Left lobe of liver (tissue), 2 donors: Measurements from ENCODE around the gene RNF34. TPM values are rescaled to one million over a fixed set of nuclear protein-coding genes. Genes with fewer than 3 reads are reported as not detected.

Experiments used
- ATAC-seq: fragments of 200-7000 bp; cut with Tn5 transposase; one replicate; pipeline ENCODE4 v1.9.1; 2020; ENCODE audit warnings: mild to moderate bottlenecking, moderate library complexity
- DNase-seq: peaks from one replicate; pipeline ENCODE4 v3.0.0-alpha.2; 2020; ENCODE audit warnings: low spot score
- total RNA-seq: library from RNA; stranded (reverse); gene quantifications from one replicate; pipeline ENCODE4 v1.2.1, GENCODE V29; 2021
- donor health status: DM: no; HTN: no; CAD: no; lungs with moderate emphysema.
- donor health status: DM: no; HTN: yes; CAD: no.

Gene RNF34
- total RNA-seq, 1 donor from 2014 or later: 9.9 TPM

DNA sequence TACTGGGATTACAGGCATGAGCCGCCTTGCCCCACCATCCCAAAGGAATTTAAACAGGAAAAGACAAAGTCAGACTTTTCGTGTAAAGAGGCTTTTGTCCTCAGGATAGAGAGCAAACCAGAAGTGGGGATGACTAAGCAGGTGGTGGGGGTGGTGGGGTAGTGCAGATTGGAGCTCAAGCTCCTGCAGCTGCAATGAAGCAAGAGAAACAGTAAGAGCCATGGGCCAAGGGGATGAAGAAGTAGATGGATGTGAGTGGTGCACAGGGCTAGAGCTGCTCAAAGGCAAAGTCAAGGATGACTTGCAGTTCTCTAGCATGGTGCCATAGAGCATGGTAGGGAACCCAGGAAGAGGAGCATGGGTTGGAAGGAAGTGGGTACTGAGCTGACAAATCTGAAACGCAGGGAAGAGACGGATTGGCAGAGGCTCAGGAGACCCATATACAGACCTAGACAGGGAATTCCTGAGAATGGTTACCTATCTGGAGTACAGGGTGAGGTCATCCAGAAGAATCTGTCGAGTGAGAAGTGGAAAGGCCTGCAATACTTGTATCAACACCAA is 11.4 kb upstream of the RNF34 start:
- no peak for ATAC-seq
- no peak for DNase-seq

GRCh38 chr12:121390856-121391255 is 9.1 kb upstream of the RNF34 start:
- no peak for ATAC-seq
- DNase-seq: no peak

GRCh38 chr12:121391619-121392324 is 8.1 kb upstream of the RNF34 start:
- DNase-seq (no peak), ATAC-seq (peak; percentile 72)

DNA sequence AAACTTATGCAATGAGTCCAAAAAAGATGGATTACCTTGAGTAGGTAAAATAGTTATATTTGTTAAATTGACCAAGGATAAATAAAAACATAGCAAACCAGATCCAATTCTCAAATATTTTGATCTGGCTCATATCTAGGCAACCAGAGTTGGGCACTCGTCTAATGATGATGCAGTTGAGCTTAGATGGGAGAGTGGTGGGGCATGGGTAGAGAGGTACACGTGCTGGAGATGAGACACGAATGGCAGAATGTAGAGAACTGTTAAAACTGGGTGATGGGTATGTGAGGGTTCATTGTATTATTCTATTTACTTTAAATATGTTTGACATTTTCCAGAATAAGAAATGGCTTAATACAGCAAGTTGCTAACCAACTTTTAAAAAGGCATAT is 7.6 kb upstream of the RNF34 start:
- ATAC-seq (no peak), DNase-seq (no peak)

- no peak for DNase-seq
- no peak for ATAC-seq
Measured at GRCh38 chr12:121397521-121397920, 2.4 kb upstream of the RNF34 start.

DNA sequence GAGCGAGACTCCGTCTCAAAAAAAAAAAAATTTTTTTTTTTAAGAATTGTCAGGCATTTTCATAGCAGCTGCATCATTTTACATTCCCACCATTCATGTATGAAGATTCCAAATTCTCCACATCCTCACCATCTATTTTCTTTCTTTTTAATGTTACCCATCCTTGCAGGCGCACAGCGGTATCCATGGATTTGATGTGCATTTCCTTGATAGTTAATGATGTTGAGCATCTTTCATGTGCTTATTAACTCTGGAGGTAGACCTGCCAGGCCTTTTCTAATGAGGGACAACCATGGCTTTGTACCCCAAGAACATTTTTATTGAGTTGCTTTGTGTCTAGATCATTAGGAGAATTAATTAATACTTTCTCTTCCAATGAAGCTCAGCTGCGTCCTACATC is 1.6 kb upstream of the RNF34 start:
- no peak for DNase-seq

GRCh38 chr12:121400332-121401139 is 618 bp downstream of the RNF34 start:
- DNase-seq (peak; percentile 57), ATAC-seq (peak; percentile 57)

More for the DNA sequence above, 1.6 kb upstream of the RNF34 start:
- no peak for ATAC-seq

- ATAC-seq: no peak
- no peak for DNase-seq
Measured at GRCh38 chr12:121403721-121404120, 3.8 kb downstream of the RNF34 start.

DNA sequence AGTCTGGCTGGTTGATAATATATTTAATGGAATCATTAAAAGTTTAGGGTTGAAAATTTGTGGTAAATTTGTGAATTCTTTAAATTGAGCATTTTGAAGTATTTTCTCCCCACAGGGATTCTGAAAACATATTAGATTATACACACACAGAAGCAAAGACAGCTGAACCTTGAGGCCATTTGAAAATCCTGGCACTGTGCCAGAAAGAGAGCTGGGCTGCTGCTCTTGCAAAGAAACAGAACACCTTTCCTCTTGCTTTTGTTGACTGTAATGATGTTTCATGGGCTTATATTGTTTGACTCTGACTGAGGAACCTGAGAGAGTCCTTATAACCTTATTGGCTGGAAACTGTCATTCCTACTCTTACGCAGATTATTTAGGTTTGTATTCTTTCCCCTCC is 4.8 kb downstream of the RNF34 start:
- ATAC-seq (no peak), DNase-seq (no peak)

- no peak for DNase-seq
- no peak for ATAC-seq
Measured at GRCh38 chr12:121405211-121405610, 5.3 kb downstream of the RNF34 start.

GRCh38 chr12:121413917-121414316 is 14.0 kb downstream of the RNF34 start:
- ATAC-seq (no peak), DNase-seq (no peak)

GRCh38 chr12:121417847-121418246 is 17.9 kb downstream of the RNF34 start:
- no peak for ATAC-seq
- no peak for DNase-seq

- no peak for ATAC-seq
- no peak for DNase-seq
Measured at GRCh38 chr12:121420109-121420508, 20.2 kb downstream of the RNF34 start.

- ATAC-seq (no peak), DNase-seq (no peak)
Measured at GRCh38 chr12:121423253-121423652, 23.3 kb downstream of the RNF34 start.

DNA sequence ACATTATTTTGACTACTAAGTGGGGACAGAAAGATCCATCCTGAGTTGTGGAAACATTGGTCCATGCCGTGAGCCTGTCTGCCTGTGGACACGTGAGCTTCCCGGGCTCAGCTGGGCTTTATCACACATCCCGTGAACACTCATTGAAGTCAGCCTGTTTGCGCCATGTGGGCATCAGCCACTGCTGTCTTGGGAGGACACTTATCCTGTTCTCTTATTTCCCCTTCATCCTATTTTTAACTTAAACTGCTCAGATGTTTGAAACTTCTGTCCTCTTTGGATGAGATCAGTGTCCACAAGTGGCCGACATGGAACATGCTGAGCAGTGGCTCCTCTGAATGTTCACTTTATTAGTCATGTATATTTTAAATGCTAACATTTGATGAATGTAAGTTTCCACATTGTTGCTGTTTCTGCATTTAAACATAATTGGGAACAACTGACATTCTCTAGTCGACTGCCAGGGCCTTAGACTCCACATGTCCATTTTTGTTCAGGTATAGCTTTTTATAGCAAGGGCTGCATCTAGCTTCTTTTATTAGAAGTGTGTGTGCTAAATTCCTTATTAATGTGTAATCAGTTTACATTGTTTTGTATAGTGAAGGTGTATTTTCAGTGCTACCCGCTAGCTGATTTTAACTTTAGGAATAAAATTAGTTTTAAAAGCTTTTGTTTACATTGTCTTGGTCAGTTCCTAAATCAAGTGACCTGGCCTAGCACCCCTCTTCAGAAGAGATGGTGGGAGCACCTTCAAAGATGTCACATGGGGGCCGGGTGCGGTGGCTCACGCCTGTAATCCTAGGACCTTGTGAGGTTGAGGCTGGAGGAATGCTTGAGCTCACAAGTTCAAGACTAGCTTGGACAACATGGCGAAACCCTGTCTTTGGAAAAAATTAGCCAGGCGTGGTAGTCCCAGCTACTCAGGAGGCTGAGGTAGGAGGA is 24.0 kb downstream of the RNF34 start:
- ATAC-seq: no peak
- DNase-seq: no peak

GRCh38 chr12:121424624-121424975 is 24.7 kb downstream of the RNF34 start:
- ATAC-seq (no peak), DNase-seq (no peak)

DNA sequence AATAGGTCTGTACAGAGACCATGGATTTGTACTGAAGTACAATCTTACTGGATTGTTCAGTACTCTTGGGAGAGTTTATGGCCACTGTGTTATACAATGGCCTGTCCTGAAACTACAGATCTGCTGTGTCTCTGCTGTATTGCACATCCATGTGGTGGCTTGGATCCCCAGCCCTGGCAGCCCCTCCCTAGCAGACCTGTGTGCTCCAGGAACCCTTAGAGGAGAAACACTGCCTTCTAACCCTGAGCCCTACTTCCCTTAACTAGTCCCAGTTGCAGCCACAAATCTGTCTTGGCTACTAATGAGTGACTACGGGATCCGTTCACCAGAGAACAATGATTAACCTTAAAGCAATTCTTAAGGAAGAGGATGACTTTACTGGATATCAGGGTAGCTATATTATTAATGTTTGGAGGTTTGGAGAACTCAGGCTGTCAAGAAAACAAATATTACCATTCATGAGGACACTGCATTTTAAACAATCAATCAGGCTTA is 27.7 kb downstream of the RNF34 start:
- ATAC-seq: no peak
- DNase-seq: no peak

DNA sequence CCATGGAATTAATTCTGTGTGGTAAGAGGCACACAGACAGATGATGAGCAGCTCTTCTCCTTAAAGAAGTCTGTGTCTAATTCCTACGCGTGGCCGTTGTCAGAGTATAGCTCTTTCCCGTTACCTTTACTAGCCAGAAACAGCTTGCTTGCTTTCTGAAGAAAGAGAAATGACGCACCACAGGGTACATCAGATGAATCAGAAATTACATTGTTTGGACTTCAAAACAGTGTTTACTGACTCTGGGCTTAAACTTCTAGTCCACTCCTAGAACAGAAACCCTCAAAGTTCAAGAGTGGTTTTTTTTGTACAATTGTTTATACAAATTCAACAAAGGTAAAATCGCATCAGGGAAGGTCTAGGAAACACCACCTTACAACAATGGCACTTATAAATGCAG is 29.0 kb downstream of the RNF34 start:
- ATAC-seq (no peak), DNase-seq (no peak)

- DNase-seq (no peak), ATAC-seq (no peak)
Measured at GRCh38 chr12:121430833-121431415, 31.0 kb downstream of the RNF34 start.

GRCh38 chr12:121432740-121433480 is 33.0 kb downstream of the RNF34 start:
- peak; percentile 23 for ATAC-seq
- no peak for DNase-seq
